ENCODE data around the gene USP11. TPM values are rescaled to one million over a fixed set of nuclear protein-coding genes. Genes with fewer than 3 reads are reported as not detected.

USP11 gene
- total RNA-seq, 2 donors from 2014 or later, result 50.8 to 68.6 TPM

- Histone ChIP-seq H3K4me3 (no peak overlapping the region), H3K9me3 (no peaks in the 10 kb centered on the region), H3K27me3 (replicated peaks; ENCODE audit: insufficient read depth) (no peaks in the 10 kb centered on the region), H3K36me3 (peaks cover 53% of the 10 kb centered on the region), H3K27ac (no peak overlapping the region), H3K4me1 (ENCODE audit: control insufficient read depth in 1 of 2, low read depth in 2 of 2) (peaks cover 0 to 5% of the 10 kb centered on the region in 2 donors)
- TF ChIP-seq CTCF (IDR thresholded peaks at IDR 0.05), result no peak
- no peak for DNase-seq (ENCODE audit: low spot score)
- ATAC-seq (ENCODE audit: insufficient number of reproducible peaks, low FRiP score, low read depth), result no peak
Observed at GRCh38 chrX:47202877-47203276, 29.9 kb upstream of the USP11 start.

GRCh38 chrX:47204970-47205369 is 27.8 kb upstream of the USP11 start:
- peaks cover 48% of the 10 kb centered on the region for H3K36me3 ChIP-seq
- no peaks in the 10 kb centered on the region for H3K9me3 ChIP-seq
- no peak for DNase-seq (ENCODE audit: low spot score)
- ATAC-seq (ENCODE audit: insufficient number of reproducible peaks, low FRiP score, low read depth), result no peak
- H3K4me3 ChIP-seq, result no peak overlapping the region
- no peak for TF ChIP-seq CTCF (IDR thresholded peaks at IDR 0.05)
- no peak overlapping the region for H3K27ac ChIP-seq
- H3K4me1 ChIP-seq (ENCODE audit: control insufficient read depth in 1 of 2, low read depth in 2 of 2), result no peaks in the 10 kb centered on the region
- no peaks in the 10 kb centered on the region for H3K27me3 ChIP-seq (replicated peaks; ENCODE audit: insufficient read depth)

- no peaks in the 10 kb centered on the region for H3K4me1 ChIP-seq (ENCODE audit: control insufficient read depth in 1 of 2, low read depth in 2 of 2)
- H3K4me3 ChIP-seq, result no peak overlapping the region
- ATAC-seq (ENCODE audit: insufficient number of reproducible peaks, low FRiP score, low read depth) (no peak), DNase-seq (ENCODE audit: low spot score) (no peak)
- H3K36me3 ChIP-seq, result peaks cover 50% of the 10 kb centered on the region
- H3K9me3 ChIP-seq, result no peaks in the 10 kb centered on the region
- no peak for TF ChIP-seq CTCF (IDR thresholded peaks at IDR 0.05)
- H3K27me3 ChIP-seq (replicated peaks; ENCODE audit: insufficient read depth), result no peaks in the 10 kb centered on the region
- H3K27ac ChIP-seq, result no peak overlapping the region
Observed at GRCh38 chrX:47206316-47206715, 26.5 kb upstream of the USP11 start.

GRCh38 chrX:47208108-47208507 is 24.7 kb upstream of the USP11 start:
- DNase-seq (ENCODE audit: low spot score) (no peak), ATAC-seq (ENCODE audit: insufficient number of reproducible peaks, low FRiP score, low read depth) (no peak)
- TF ChIP-seq CTCF (IDR thresholded peaks at IDR 0.05), result no peak
- H3K27me3 ChIP-seq (replicated peaks; ENCODE audit: insufficient read depth), result no peaks in the 10 kb centered on the region
- H3K27ac ChIP-seq, result no peak overlapping the region
- no peaks in the 10 kb centered on the region for H3K4me1 ChIP-seq (ENCODE audit: control insufficient read depth in 1 of 2, low read depth in 2 of 2)
- no peaks in the 10 kb centered on the region for H3K9me3 ChIP-seq
- peaks cover 44% of the 10 kb centered on the region for H3K36me3 ChIP-seq
- no peak overlapping the region for H3K4me3 ChIP-seq

- H3K36me3 ChIP-seq, result peaks cover 50% of the 10 kb centered on the region
- no peak for ATAC-seq (ENCODE audit: insufficient number of reproducible peaks, low FRiP score, low read depth)
- DNase-seq (ENCODE audit: low spot score), result no peak
- H3K9me3 ChIP-seq, result no peaks in the 10 kb centered on the region
- H3K4me1 ChIP-seq (ENCODE audit: control insufficient read depth in 1 of 2, low read depth in 2 of 2), result no peaks in the 10 kb centered on the region
- H3K27me3 ChIP-seq (replicated peaks; ENCODE audit: insufficient read depth), result no peaks in the 10 kb centered on the region
- no peak overlapping the region for H3K4me3 ChIP-seq
- TF ChIP-seq CTCF (IDR thresholded peaks at IDR 0.05), result no peak
- no peak overlapping the region for H3K27ac ChIP-seq
Observed at GRCh38 chrX:47209508-47210238, 23.1 kb upstream of the USP11 start.

All from thoracic aorta (tissue), 2 donors.